ENCODE data around the gene MFN2. TPM values are rescaled to one million over a fixed set of nuclear protein-coding genes. Genes with fewer than 3 reads are reported as not detected.
A peak's percentile ranks its signal among the peaks of the same experiment; 100 is the strongest.

Gene MFN2
- total RNA-seq (10 to 100 TPM; 26.7 to 70.8 TPM), polyA plus RNA-seq (10 to 100 TPM; 30.4 to 49.3 TPM)
- long read RNA-seq, donor 1, full-length matches to known transcripts = 5 of 11 reads
- long read RNA-seq, donor 1, partial matches to known transcripts = 6 of 11 reads
- long read RNA-seq, donor 1, other reads (novel, unspliced or antisense) = 0 of 11 reads
- long read RNA-seq, donor 2, full-length matches to known transcripts = 2 of 2 reads
- long read RNA-seq, donor 2, partial matches to known transcripts = 0 of 2 reads
- long read RNA-seq, donor 2, other reads (novel, unspliced or antisense) = 0 of 2 reads
- long read RNA-seq, donor 3, full-length matches to known transcripts = 1 of 16 reads
- long read RNA-seq, donor 3, partial matches to known transcripts = 15 of 16 reads
- long read RNA-seq, donor 3, other reads (novel, unspliced or antisense) = 0 of 16 reads
- long read RNA-seq, donor 4, full-length matches to known transcripts = 1 of 1 reads
- long read RNA-seq, donor 4, partial matches to known transcripts = 0 of 1 reads
- long read RNA-seq, donor 4, other reads (novel, unspliced or antisense) = 0 of 1 reads
- long read RNA-seq, donor 5, full-length matches to known transcripts = 4 of 20 reads
- long read RNA-seq, donor 5, partial matches to known transcripts = 16 of 20 reads
- long read RNA-seq, donor 5, other reads (novel, unspliced or antisense) = 0 of 20 reads

GRCh38 chr1:11979851-11980675, at the start of gene MFN2:
MFN2 (plus strand) TSS chr1:11980444; CDS start chr1:11989169, 8,725 bp downstream.
- DNase-seq (peak; percentile 98 to 99 (median 98)), ATAC-seq (ENCODE audit: insufficient read depth, low FRiP score) (peak; percentile 96)
- Histone ChIP-seq H3K27ac (ENCODE audit: low read depth in 1 of 2, low read length in 1 of 2) (peak within 1 kb of the TSS; percentile 95 to 99), H3K4me3 (peak within 1 kb of the TSS; percentile 88), H3K36me3 (ENCODE audit: control insufficient read depth in 4 of 4, insufficient read depth in 4 of 4, low read length in 4 of 4) (peaks cover 2 to 23% (median 15%) of the 10 kb centered on the region in 4 donors), H3K4me1 (ENCODE audit: control insufficient read depth in 5 of 5, insufficient read depth in 5 of 5, low read length in 5 of 5) (peaks cover 3 to 12% (median 8%) of the 10 kb centered on the region in 5 donors), H3K9ac (ENCODE audit: insufficient read depth in 1 of 2, low read length in 2 of 2) (peak within 1 kb of the TSS; percentile 87 to 91), H3K27me3 (ENCODE audit: control insufficient read depth in 3 of 3, insufficient read depth in 3 of 3, low read length in 2 of 3) (no peaks in the 10 kb centered on the region), H3K9me3 (ENCODE audit: control insufficient read depth in 4 of 4, insufficient read depth in 3 of 4, low read length in 3 of 4) (no peaks in the 10 kb centered on the region)
- 1% methylated on average over 53 to 74 of the region's 74 CpGs for WGBS, 2 donors
- no peak for TF ChIP-seq CTCF (IDR thresholded peaks at IDR 0.05; ENCODE audit: control extremely low read depth, extremely low read depth)

- no peak overlapping the region for H3K9ac ChIP-seq (ENCODE audit: insufficient read depth in 1 of 2, low read length in 2 of 2)
- no peaks in the 10 kb centered on the region for H3K27me3 ChIP-seq (ENCODE audit: control insufficient read depth in 3 of 3, insufficient read depth in 3 of 3, low read length in 2 of 3)
- peak; percentile 78 to 94 (median 84) for DNase-seq
- H3K9me3 ChIP-seq (ENCODE audit: control insufficient read depth in 4 of 4, insufficient read depth in 3 of 4, low read length in 3 of 4) = no peaks in the 10 kb centered on the region
- 29 to 50% methylated on average over 7 of the region's 7 CpGs for WGBS, 2 donors
- peaks cover 3 to 32% (median 11%) of the 10 kb centered on the region in 5 donors for H3K4me1 ChIP-seq (ENCODE audit: control insufficient read depth in 5 of 5, insufficient read depth in 5 of 5, low read length in 5 of 5)
- H3K4me3 ChIP-seq = no peak overlapping the region
- no peak for ATAC-seq (ENCODE audit: insufficient read depth, low FRiP score)
- no peak for TF ChIP-seq CTCF (IDR thresholded peaks at IDR 0.05; ENCODE audit: control extremely low read depth, extremely low read depth)
- no peaks in the 10 kb centered on the region for H3K36me3 ChIP-seq (ENCODE audit: control insufficient read depth in 4 of 4, insufficient read depth in 4 of 4, low read length in 4 of 4)
- H3K27ac ChIP-seq (ENCODE audit: low read depth in 1 of 2, low read length in 1 of 2) = peak overlapping the region; percentile 37 to 58
Observed at GRCh38 chr1:11930571-11931445, 49.4 kb upstream of the MFN2 start.

GRCh38 chr1:11931845-11932244, 48.4 kb upstream of the MFN2 start:
- Histone ChIP-seq H3K36me3 (ENCODE audit: control insufficient read depth in 4 of 4, insufficient read depth in 4 of 4, low read length in 4 of 4) (no peaks in the 10 kb centered on the region), H3K9ac (ENCODE audit: insufficient read depth in 1 of 2, low read length in 2 of 2) (no peak overlapping the region), H3K27me3 (ENCODE audit: control insufficient read depth in 3 of 3, insufficient read depth in 3 of 3, low read length in 2 of 3) (no peaks in the 10 kb centered on the region), H3K27ac (ENCODE audit: low read depth in 1 of 2, low read length in 1 of 2) (no peak overlapping the region), H3K9me3 (ENCODE audit: control insufficient read depth in 4 of 4, insufficient read depth in 3 of 4, low read length in 3 of 4) (no peaks in the 10 kb centered on the region), H3K4me1 (ENCODE audit: control insufficient read depth in 5 of 5, insufficient read depth in 5 of 5, low read length in 5 of 5) (peaks cover 3 to 32% (median 12%) of the 10 kb centered on the region in 5 donors), H3K4me3 (no peak overlapping the region)
- ATAC-seq (ENCODE audit: insufficient read depth, low FRiP score) (no peak), DNase-seq (no peak)
- WGBS, 2 donors = 93 to 95% methylated on average over 10 of the region's 10 CpGs
- TF ChIP-seq CTCF (IDR thresholded peaks at IDR 0.05; ENCODE audit: control extremely low read depth, extremely low read depth) = no peak
